WTC11 (cell line): ENCODE results near the gene MUC21.

Source experiments
- CREM ChIP-seq: sonication (generic); formaldehyde crosslinking; IDR thresholded peaks from 2 replicates; pipeline ENCODE4 v1.8.1; 2022; ENCODE audit warnings: mild to moderate bottlenecking, missing genetic modification reagents, moderate library complexity
- EMX1 ChIP-seq: fragments of 250-450 bp; sonication (Bioruptor Pico); IDR thresholded peaks from 2 replicates; pipeline ENCODE4 v1.8.0; 2021; ENCODE audit warnings: mild to moderate bottlenecking
- SMAD3 ChIP-seq: sonication (generic); formaldehyde crosslinking; IDR thresholded peaks from 2 replicates; pipeline ENCODE4 v1.8.0; 2022; ENCODE audit warnings: missing genetic modification reagents, mild to moderate bottlenecking, borderline replicate concordance
- SOX15 ChIP-seq: fragments of 250-450 bp; sonication (Bioruptor Pico); IDR thresholded peaks from 2 replicates; pipeline ENCODE4 v1.9.0; 2021; ENCODE audit warnings: mild to moderate bottlenecking
- SP1 ChIP-seq: sonication (generic); formaldehyde crosslinking; conservative IDR thresholded peaks from 2 replicates; pipeline ENCODE4 v1.8.1; 2022; ENCODE audit warnings: missing genetic modification reagents
- TEAD4 ChIP-seq: sonication (generic); formaldehyde crosslinking; IDR thresholded peaks from 2 replicates; pipeline ENCODE4 v1.8.0; 2022; ENCODE audit warnings: mild to moderate bottlenecking, missing genetic modification reagents
- ZNF396 ChIP-seq: fragments of 250-450 bp; sonication (Bioruptor Pico); IDR thresholded peaks from 2 replicates; pipeline ENCODE4 v1.8.0; 2021; ENCODE audit warnings: mild to moderate bottlenecking, moderate library complexity, borderline replicate concordance
- TF ChIP-seq, protein P1 (sequence below): sonication (generic); formaldehyde crosslinking; IDR thresholded peaks from 2 replicates; pipeline ENCODE4 v1.8.0; 2022; ENCODE audit warnings: missing genetic modification reagents
- TF ChIP-seq, protein P2 (sequence below): fragments of 200-600 bp; IDR thresholded peaks from 2 replicates; pipeline ENCODE4 v1.8.0; 2022; ENCODE audit warnings: antibody characterized with exemption
- TF ChIP-seq, protein P3 (sequence below): sonication (generic); formaldehyde crosslinking; conservative IDR thresholded peaks from 2 replicates; pipeline ENCODE4 v1.8.1; 2023; ENCODE audit warnings: mild to moderate bottlenecking, low read depth, missing genetic modification reagents, moderate library complexity

DNA sequence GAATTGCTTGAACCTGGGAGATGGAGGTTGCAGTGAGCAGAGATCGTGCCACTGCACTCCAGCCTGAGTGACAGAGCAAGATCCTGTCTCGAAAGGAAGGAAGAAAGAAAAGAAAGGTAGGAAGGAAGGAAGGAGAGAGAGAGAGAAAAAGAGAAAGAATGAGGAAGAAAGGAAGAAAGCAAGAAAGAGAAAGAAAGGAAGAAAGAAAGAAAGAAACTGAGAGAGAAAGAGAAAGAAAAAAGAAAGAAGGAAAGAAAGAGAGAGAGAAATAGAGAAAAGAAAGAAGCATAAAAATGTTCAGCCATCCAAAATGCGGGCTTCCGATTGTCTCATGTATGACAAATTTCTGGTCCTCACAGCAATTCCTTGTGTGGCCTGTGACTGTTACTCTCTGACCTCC is 49.6 kb downstream of the MUC21 start:
- TF ChIP-seq SOX15 (CRISPR knock-in tag) (no peak), EMX1 (CRISPR knock-in tag) (no peak), TEAD4 (CRISPR knock-in tag) (no peak), SP1 (CRISPR knock-in tag) (no peak), SMAD3 (no peak), CREM (CRISPR knock-in tag) (no peak), ZNF396 (CRISPR knock-in tag) (no peak)
- TF ChIP-seq, protein P1, sequence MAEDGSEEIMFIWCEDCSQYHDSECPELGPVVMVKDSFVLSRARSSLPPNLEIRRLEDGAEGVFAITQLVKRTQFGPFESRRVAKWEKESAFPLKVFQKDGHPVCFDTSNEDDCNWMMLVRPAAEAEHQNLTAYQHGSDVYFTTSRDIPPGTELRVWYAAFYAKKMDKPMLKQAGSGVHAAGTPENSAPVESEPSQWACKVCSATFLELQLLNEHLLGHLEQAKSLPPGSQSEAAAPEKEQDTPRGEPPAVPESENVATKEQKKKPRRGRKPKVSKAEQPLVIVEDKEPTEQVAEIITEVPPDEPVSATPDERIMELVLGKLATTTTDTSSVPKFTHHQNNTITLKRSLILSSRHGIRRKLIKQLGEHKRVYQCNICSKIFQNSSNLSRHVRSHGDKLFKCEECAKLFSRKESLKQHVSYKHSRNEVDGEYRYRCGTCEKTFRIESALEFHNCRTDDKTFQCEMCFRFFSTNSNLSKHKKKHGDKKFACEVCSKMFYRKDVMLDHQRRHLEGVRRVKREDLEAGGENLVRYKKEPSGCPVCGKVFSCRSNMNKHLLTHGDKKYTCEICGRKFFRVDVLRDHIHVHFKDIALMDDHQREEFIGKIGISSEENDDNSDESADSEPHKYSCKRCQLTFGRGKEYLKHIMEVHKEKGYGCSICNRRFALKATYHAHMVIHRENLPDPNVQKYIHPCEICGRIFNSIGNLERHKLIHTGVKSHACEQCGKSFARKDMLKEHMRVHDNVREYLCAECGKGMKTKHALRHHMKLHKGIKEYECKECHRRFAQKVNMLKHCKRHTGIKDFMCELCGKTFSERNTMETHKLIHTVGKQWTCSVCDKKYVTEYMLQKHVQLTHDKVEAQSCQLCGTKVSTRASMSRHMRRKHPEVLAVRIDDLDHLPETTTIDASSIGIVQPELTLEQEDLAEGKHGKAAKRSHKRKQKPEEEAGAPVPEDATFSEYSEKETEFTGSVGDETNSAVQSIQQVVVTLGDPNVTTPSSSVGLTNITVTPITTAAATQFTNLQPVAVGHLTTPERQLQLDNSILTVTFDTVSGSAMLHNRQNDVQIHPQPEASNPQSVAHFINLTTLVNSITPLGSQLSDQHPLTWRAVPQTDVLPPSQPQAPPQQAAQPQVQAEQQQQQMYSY (CRISPR knock-in tag): no peak
- TF ChIP-seq, protein P2, sequence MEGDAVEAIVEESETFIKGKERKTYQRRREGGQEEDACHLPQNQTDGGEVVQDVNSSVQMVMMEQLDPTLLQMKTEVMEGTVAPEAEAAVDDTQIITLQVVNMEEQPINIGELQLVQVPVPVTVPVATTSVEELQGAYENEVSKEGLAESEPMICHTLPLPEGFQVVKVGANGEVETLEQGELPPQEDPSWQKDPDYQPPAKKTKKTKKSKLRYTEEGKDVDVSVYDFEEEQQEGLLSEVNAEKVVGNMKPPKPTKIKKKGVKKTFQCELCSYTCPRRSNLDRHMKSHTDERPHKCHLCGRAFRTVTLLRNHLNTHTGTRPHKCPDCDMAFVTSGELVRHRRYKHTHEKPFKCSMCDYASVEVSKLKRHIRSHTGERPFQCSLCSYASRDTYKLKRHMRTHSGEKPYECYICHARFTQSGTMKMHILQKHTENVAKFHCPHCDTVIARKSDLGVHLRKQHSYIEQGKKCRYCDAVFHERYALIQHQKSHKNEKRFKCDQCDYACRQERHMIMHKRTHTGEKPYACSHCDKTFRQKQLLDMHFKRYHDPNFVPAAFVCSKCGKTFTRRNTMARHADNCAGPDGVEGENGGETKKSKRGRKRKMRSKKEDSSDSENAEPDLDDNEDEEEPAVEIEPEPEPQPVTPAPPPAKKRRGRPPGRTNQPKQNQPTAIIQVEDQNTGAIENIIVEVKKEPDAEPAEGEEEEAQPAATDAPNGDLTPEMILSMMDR: no peak
- TF ChIP-seq, protein P3, sequence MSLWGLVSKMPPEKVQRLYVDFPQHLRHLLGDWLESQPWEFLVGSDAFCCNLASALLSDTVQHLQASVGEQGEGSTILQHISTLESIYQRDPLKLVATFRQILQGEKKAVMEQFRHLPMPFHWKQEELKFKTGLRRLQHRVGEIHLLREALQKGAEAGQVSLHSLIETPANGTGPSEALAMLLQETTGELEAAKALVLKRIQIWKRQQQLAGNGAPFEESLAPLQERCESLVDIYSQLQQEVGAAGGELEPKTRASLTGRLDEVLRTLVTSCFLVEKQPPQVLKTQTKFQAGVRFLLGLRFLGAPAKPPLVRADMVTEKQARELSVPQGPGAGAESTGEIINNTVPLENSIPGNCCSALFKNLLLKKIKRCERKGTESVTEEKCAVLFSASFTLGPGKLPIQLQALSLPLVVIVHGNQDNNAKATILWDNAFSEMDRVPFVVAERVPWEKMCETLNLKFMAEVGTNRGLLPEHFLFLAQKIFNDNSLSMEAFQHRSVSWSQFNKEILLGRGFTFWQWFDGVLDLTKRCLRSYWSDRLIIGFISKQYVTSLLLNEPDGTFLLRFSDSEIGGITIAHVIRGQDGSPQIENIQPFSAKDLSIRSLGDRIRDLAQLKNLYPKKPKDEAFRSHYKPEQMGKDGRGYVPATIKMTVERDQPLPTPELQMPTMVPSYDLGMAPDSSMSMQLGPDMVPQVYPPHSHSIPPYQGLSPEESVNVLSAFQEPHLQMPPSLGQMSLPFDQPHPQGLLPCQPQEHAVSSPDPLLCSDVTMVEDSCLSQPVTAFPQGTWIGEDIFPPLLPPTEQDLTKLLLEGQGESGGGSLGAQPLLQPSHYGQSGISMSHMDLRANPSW (CRISPR knock-in tag): no peak
